HG02571 (cell line): ENCODE results near the gene ASAP2.

Experiments
- ATAC-seq: cut with Tn5 transposase; IDR thresholded peaks from one replicate; pipeline ENCODE4 v1.9.1; 2021; ENCODE audit warnings: mild to moderate bottlenecking, moderate library complexity; ENCODE audit not compliant: unreplicated experiment

The ASAP2 gene

GRCh38 chr2:9179572-9180201, 26.9 kb upstream of the ASAP2 start:
- ATAC-seq = no peak

GRCh38 chr2:9184361-9184760, 22.3 kb upstream of the ASAP2 start:
- ATAC-seq = no peak

- ATAC-seq = no peak
These were observed 18.9 kb upstream of the ASAP2 start for GRCh38 chr2:9187620-9188214.

- ATAC-seq = no peak
These were observed 17.8 kb upstream of the ASAP2 start for GRCh38 chr2:9188823-9189222.

GRCh38 chr2:9189901-9190300, 16.7 kb upstream of the ASAP2 start:
- ATAC-seq = no peak

- no peak for ATAC-seq
These were observed 15.6 kb upstream of the ASAP2 start for GRCh38 chr2:9191041-9191481.

GRCh38 chr2:9192712-9193111, 13.9 kb upstream of the ASAP2 start:
- no peak for ATAC-seq

GRCh38 chr2:9194352-9194751, 12.3 kb upstream of the ASAP2 start:
- no peak for ATAC-seq

- ATAC-seq = no peak
These were observed 10.0 kb upstream of the ASAP2 start for GRCh38 chr2:9196637-9197036.

- ATAC-seq = no peak
These were observed 8.7 kb upstream of the ASAP2 start for GRCh38 chr2:9197916-9198315.

- ATAC-seq = no peak
These were observed 6.6 kb upstream of the ASAP2 start for GRCh38 chr2:9199716-9200632.

- ATAC-seq = no peak
These were observed 6.0 kb upstream of the ASAP2 start for GRCh38 chr2:9200633-9201015.

GRCh38 chr2:9201185-9201891, 5.3 kb upstream of the ASAP2 start:
- no peak for ATAC-seq

- no peak for ATAC-seq
These were observed 3.6 kb upstream of the ASAP2 start for GRCh38 chr2:9203006-9203405.

GRCh38 chr2:9203876-9204275, 2.7 kb upstream of the ASAP2 start:
- ATAC-seq = no peak

- ATAC-seq = no peak
These were observed 1.7 kb upstream of the ASAP2 start for GRCh38 chr2:9204939-9205338.

- ATAC-seq = no peak
These were observed 1.1 kb upstream of the ASAP2 start for GRCh38 chr2:9205486-9205885.

- peak; percentile 14 for ATAC-seq
These were observed 504 bp downstream of the ASAP2 start for GRCh38 chr2:9206991-9207640.

GRCh38 chr2:9207641-9208311, 1.2 kb downstream of the ASAP2 start:
- ATAC-seq = no peak

- ATAC-seq = no peak
These were observed 2.3 kb downstream of the ASAP2 start for GRCh38 chr2:9208875-9209274.
